Liver (tissue), 9 donors: ENCODE results near the gene PIEZO2. TPM values are rescaled to one million over a fixed set of nuclear protein-coding genes. Genes with fewer than 3 reads are reported as not detected.

Experiments
- DNase-seq: peaks from one replicate; pipeline ENCODE4 v3.0.0-alpha.2; 2017; ENCODE audit warnings: low spot score
- H3K27ac ChIP-seq, 2 donors: one replicate each; pipeline ENCODE4 v1.7.0; 2013; ENCODE audit warnings: inconsistent platforms in 2 of 2, low read length in 2 of 2, control low read depth in 1 of 2, low read depth in 1 of 2, mild to moderate bottlenecking in 1 of 2
- H3K27me3 ChIP-seq, 4 donors: one replicate each; pipeline versions ENCODE4 v1.6.1 to v1.7.0; 2013; ENCODE audit warnings: low read length in 3 of 4, inconsistent platforms in 1 of 4, mild to moderate bottlenecking in 1 of 4, moderate library complexity in 1 of 4; ENCODE audit not compliant: control insufficient read depth in 4 of 4, insufficient read depth in 4 of 4
- H3K36me3 ChIP-seq, 4 donors: one replicate each; pipeline versions ENCODE4 v1.6.1 to v1.7.0; 2013; ENCODE audit warnings: low read length in 3 of 4, mild to moderate bottlenecking in 3 of 4, low read depth in 1 of 4, moderate library complexity in 1 of 4; ENCODE audit not compliant: control insufficient read depth in 4 of 4, insufficient read depth in 3 of 4
- H3K4me1 ChIP-seq, 4 donors: one replicate each; pipeline versions ENCODE4 v1.6.1 to v1.7.0; 2013; ENCODE audit warnings: low read length in 3 of 4, mild to moderate bottlenecking in 3 of 4, moderate library complexity in 1 of 4; ENCODE audit not compliant: control insufficient read depth in 4 of 4, insufficient read depth in 4 of 4
- H3K4me3 ChIP-seq, 3 donors: one replicate each; pipeline versions ENCODE4 v1.6.1 to v1.7.0; 2013; ENCODE audit warnings: low read length in 3 of 3, control low read depth in 1 of 3, low read depth in 1 of 3, mild to moderate bottlenecking in 1 of 3
- H3K9ac ChIP-seq, 2 donors: one replicate each; pipeline ENCODE4 v1.7.0; 2013; ENCODE audit warnings: low read length in 2 of 2, mild to moderate bottlenecking in 2 of 2, moderate library complexity in 2 of 2, control low read depth in 1 of 2, low read depth in 1 of 2
- H3K9me3 ChIP-seq, 4 donors: one replicate each; pipeline versions ENCODE4 v1.6.1 to v1.7.0; 2013; ENCODE audit warnings: low read length in 3 of 4; ENCODE audit not compliant: control insufficient read depth in 4 of 4
- FOXA2 ChIP-seq: IDR thresholded peaks from 2 replicates; pipeline ENCODE4 v1.6.1; 2016; ENCODE audit warnings: antibody characterized with exemption
- GABPA ChIP-seq, 2 donors: IDR thresholded peaks in 1 of 2; conservative IDR thresholded peaks in 1 of 2; 2 replicates each; pipeline ENCODE4 v1.6.1; 2016; ENCODE audit warnings: antibody characterized with exemption in 2 of 2, mild to moderate bottlenecking in 1 of 2, moderate library complexity in 1 of 2
- HNF4A ChIP-seq, 2 donors: conservative IDR thresholded peaks; 2 replicates each; pipeline ENCODE4 v1.6.1; 2016; ENCODE audit warnings: antibody characterized with exemption in 2 of 2, mild to moderate bottlenecking in 2 of 2
- HNF4G ChIP-seq: IDR thresholded peaks from 2 replicates; pipeline ENCODE4 v1.6.1; 2016; ENCODE audit warnings: antibody characterized with exemption
- JUND ChIP-seq, 2 donors: IDR thresholded peaks; 2 replicates each; pipeline ENCODE4 v1.6.1; 2016; ENCODE audit warnings: antibody characterized with exemption in 2 of 2
- NR2F2 ChIP-seq: IDR thresholded peaks from 2 replicates; pipeline ENCODE4 v1.6.1; 2016; ENCODE audit warnings: antibody characterized with exemption
- RAD21 ChIP-seq, 2 donors: IDR thresholded peaks; 2 replicates each; pipeline ENCODE4 v1.6.1; 2016; ENCODE audit warnings: antibody characterized with exemption in 2 of 2, mild to moderate bottlenecking in 2 of 2
- RXRA ChIP-seq, 2 donors: IDR thresholded peaks; 2 replicates each; pipeline ENCODE4 v1.6.1; 2017 to 2018; ENCODE audit warnings: antibody characterized with exemption in 2 of 2, mild to moderate bottlenecking in 1 of 2
- SP1 ChIP-seq: IDR thresholded peaks from 2 replicates; pipeline ENCODE4 v1.6.1; 2018; ENCODE audit warnings: antibody characterized with exemption, mild to moderate bottlenecking
- TAF1 ChIP-seq: conservative IDR thresholded peaks from 2 replicates; pipeline ENCODE4 v1.6.1; 2016; ENCODE audit warnings: antibody characterized with exemption, mild to moderate bottlenecking
- YY1 ChIP-seq: IDR thresholded peaks from 2 replicates; pipeline ENCODE4 v1.6.1; 2016; ENCODE audit warnings: antibody characterized with exemption, mild to moderate bottlenecking
- WGBS: extraction: QIAGEN DNeasy Blood & Tissue Kit; methylation state at CpG from one replicate; pipeline ENCODE4 v1.1.7; 2013; 5-methylcytosine and 5-hydroxymethylcytosine counted together
- polyA plus RNA-seq, 2 donors: library from polyadenylated mRNA; stranded (reverse) in 1 of 2; unstranded in 1 of 2; fragments of 200-250 nt in 1 of 2; fragments of >200 nt in 1 of 2; fragmentation: Nextera tagmentation in 1 of 2; extraction: Ambion mirVana in 1 of 2; gene quantifications; one replicate each; pipeline versions ENCODE4 v1.2.1 to v1.2.3, GENCODE V29; 2013 to 2015
- total RNA-seq, 2 donors: library from RNA; depleted of rRNA; stranded (reverse); fragments of >200 nt; gene quantifications; one replicate each; pipeline ENCODE4 v1.2.3, GENCODE V29; 2014
- TF ChIP-seq, protein P1 (sequence below): IDR thresholded peaks from 2 replicates; pipeline ENCODE4 v1.6.1; 2016; ENCODE audit warnings: antibody characterized with exemption
- TF ChIP-seq, protein P2 (sequence below): IDR thresholded peaks from 2 replicates; pipeline ENCODE4 v1.6.1; 2016; ENCODE audit warnings: antibody characterized with exemption, mild to moderate bottlenecking
- TF ChIP-seq, protein P3 (sequence below): IDR thresholded peaks from 2 replicates; pipeline ENCODE4 v1.6.1; 2016; ENCODE audit warnings: antibody characterized with exemption
- donor health status: healthy.
- donor health status: healthy.
- donor health status: healthy.
- donor health status: healthy.
- donor health status: healthy.

Gene PIEZO2
- total and polyA plus RNA-seq, 4 donors: 1.1 to 12.3 (median 4.8) TPM

DNA sequence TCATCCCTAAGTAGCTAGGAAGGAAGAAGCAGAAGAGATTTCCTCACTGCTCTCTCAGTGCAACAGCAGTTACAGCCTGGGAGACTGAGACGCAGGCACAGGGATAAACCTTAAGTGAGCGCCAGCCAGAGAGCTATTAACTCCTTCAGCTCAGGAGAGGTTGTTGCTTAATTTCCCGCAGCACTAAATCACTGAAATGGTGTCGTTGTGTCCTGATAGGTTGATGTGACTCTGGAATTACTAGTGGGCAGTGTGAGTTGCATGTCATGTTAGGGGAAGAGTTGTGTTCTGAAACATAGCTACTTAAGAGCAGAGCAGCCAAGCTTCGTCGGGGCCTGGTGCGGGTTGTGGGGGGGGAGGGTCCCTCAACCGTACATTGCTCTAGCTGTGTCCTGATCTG, 397.7 kb downstream of the PIEZO2 start:
- TF ChIP-seq RAD21 (IDR thresholded peaks at IDR 0.05) (no peak), NR2F2 (no peak), HNF4A (conservative IDR thresholded peaks at IDR 0.05) (no peak)
- TF ChIP-seq, protein P1, sequence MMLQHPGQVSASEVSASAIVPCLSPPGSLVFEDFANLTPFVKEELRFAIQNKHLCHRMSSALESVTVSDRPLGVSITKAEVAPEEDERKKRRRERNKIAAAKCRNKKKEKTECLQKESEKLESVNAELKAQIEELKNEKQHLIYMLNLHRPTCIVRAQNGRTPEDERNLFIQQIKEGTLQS: no peak
- peaks cover 0 to 1% (median 0%) of the 10 kb centered on the region in 4 donors for H3K4me1 ChIP-seq
- no peak overlapping the region for H3K9ac ChIP-seq
- no peaks in the 10 kb centered on the region for H3K9me3 ChIP-seq
- H3K36me3 ChIP-seq: peaks cover 4 to 32% (median 16%) of the 10 kb centered on the region in 4 donors
- no peak overlapping the region for H3K27ac ChIP-seq
- no peak for DNase-seq
- no peak overlapping the region for H3K4me3 ChIP-seq
- 89% methylated on average over 8 of the region's 8 CpGs for WGBS
- H3K27me3 ChIP-seq: no peaks in the 10 kb centered on the region

DNA sequence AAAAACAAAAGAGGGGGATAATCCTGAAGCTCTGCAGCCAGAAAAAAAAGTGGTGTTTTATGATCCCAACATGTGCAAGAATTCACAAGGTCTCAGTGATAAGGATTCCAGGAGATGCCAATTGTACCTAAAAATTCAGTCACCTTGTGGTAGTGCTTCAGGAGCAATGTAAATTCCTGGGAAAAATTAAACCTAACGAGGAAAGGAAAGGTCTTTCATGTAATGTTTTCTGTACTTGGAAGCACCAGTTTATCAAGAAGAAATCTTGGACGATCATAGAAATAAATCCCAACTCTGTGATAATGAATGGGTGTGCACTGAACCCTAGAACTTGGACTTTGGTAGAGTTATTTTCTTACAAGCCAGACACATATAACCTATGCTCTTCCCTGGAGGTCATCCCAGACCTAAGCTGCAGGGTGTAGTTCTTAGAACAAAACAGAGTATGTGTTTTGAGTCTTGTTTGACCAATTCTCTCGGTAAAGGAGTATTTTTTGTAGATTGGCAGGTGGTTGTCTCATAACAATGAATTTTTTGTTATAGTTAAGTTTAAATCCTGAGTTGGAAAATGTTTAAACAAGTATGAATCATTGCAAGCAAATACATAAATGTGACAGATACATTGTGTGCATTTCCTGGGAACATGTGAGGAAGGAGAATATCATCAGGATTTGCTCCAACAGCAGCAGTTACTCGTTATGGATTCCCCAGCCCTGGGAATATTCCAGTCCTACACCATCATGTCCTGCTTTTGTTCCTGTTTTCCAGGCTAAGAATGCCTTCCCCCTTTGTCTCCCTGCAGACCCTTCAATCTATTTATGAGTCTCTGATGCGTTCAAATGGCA, 399.0 kb downstream of the PIEZO2 start:
- no peaks in the 10 kb centered on the region for H3K27me3 ChIP-seq
- no peaks in the 10 kb centered on the region for H3K9me3 ChIP-seq
- no peak overlapping the region for H3K4me3 ChIP-seq
- H3K27ac ChIP-seq: no peak overlapping the region
- peaks cover 0 to 1% (median 0%) of the 10 kb centered on the region in 4 donors for H3K4me1 ChIP-seq
- H3K36me3 ChIP-seq: peaks cover 4 to 22% (median 10%) of the 10 kb centered on the region in 4 donors
- WGBS: 66% methylated on average over 5 of the region's 5 CpGs
- no peak for TF ChIP-seq HNF4A (conservative IDR thresholded peaks at IDR 0.05)
- no peak for TF ChIP-seq FOXA2
- DNase-seq: no peak
- no peak overlapping the region for H3K9ac ChIP-seq

DNA sequence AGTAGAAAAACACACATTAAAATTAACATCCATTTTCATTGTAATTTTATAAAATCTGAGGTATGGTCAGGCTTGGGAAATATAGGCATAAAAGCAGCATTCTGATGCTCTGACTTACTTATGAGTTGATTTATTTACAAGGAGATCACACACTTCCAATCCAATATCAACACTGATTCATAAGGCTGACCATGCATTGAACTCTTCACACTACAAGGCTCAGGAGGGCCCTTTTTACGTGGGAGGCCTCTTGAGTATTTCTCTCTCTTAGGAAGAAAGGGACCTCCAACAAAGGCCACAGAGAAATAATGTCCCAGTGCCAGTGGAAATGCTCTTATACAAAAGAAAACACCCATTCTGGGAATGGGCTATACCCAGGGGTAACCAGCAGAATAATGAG, 400.7 kb downstream of the PIEZO2 start:
- Histone ChIP-seq H3K27me3 (no peaks in the 10 kb centered on the region), H3K4me3 (no peak overlapping the region), H3K9ac (no peak overlapping the region), H3K36me3 (peaks cover 2 to 11% (median 6%) of the 10 kb centered on the region in 4 donors), H3K27ac (no peak overlapping the region), H3K4me1 (peaks cover 0 to 1% (median 0%) of the 10 kb centered on the region in 4 donors), H3K9me3 (no peaks in the 10 kb centered on the region)
- WGBS: 88% methylated on average over 1 of the region's 1 CpG
- DNase-seq: no peak
- TF ChIP-seq SP1 (no peak), JUND (IDR thresholded peaks at IDR 0.05) (no peak), RXRA (IDR thresholded peaks at IDR 0.05) (no peak), FOXA2 (no peak), RAD21 (IDR thresholded peaks at IDR 0.05) (no peak), TAF1 (no peak), GABPA (IDR thresholded peaks at IDR 0.05 in 1 of 2, conservative IDR thresholded peaks at IDR 0.05 in 1 of 2) (no peak), HNF4G (no peak), YY1 (no peak)
- TF ChIP-seq, protein P2, sequence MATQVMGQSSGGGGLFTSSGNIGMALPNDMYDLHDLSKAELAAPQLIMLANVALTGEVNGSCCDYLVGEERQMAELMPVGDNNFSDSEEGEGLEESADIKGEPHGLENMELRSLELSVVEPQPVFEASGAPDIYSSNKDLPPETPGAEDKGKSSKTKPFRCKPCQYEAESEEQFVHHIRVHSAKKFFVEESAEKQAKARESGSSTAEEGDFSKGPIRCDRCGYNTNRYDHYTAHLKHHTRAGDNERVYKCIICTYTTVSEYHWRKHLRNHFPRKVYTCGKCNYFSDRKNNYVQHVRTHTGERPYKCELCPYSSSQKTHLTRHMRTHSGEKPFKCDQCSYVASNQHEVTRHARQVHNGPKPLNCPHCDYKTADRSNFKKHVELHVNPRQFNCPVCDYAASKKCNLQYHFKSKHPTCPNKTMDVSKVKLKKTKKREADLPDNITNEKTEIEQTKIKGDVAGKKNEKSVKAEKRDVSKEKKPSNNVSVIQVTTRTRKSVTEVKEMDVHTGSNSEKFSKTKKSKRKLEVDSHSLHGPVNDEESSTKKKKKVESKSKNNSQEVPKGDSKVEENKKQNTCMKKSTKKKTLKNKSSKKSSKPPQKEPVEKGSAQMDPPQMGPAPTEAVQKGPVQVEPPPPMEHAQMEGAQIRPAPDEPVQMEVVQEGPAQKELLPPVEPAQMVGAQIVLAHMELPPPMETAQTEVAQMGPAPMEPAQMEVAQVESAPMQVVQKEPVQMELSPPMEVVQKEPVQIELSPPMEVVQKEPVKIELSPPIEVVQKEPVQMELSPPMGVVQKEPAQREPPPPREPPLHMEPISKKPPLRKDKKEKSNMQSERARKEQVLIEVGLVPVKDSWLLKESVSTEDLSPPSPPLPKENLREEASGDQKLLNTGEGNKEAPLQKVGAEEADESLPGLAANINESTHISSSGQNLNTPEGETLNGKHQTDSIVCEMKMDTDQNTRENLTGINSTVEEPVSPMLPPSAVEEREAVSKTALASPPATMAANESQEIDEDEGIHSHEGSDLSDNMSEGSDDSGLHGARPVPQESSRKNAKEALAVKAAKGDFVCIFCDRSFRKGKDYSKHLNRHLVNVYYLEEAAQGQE: no peak
- TF ChIP-seq, protein P3, sequence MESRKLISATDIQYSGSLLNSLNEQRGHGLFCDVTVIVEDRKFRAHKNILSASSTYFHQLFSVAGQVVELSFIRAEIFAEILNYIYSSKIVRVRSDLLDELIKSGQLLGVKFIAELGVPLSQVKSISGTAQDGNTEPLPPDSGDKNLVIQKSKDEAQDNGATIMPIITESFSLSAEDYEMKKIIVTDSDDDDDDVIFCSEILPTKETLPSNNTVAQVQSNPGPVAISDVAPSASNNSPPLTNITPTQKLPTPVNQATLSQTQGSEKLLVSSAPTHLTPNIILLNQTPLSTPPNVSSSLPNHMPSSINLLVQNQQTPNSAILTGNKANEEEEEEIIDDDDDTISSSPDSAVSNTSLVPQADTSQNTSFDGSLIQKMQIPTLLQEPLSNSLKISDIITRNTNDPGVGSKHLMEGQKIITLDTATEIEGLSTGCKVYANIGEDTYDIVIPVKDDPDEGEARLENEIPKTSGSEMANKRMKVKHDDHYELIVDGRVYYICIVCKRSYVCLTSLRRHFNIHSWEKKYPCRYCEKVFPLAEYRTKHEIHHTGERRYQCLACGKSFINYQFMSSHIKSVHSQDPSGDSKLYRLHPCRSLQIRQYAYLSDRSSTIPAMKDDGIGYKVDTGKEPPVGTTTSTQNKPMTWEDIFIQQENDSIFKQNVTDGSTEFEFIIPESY: no peak
